ENCODE results near the gene PGGT1B.

Gene PGGT1B

GRCh38 chr5:115181757-115182156, 80.9 kb downstream of the PGGT1B start:
- no peak for DNase-seq (ENCODE audit: low read depth, low spot score)

GRCh38 chr5:115180165-115180709, 82.4 kb downstream of the PGGT1B start:
- no peak for DNase-seq (ENCODE audit: low read depth, low spot score)

GRCh38 chr5:115179394-115180164, 83.1 kb downstream of the PGGT1B start:
- no peak for DNase-seq (ENCODE audit: low read depth, low spot score)

- DNase-seq (ENCODE audit: low read depth, low spot score): no peak
Measured at GRCh38 chr5:115179030-115179393, 83.7 kb downstream of the PGGT1B start.

- no peak for DNase-seq (ENCODE audit: low read depth, low spot score)
Measured at GRCh38 chr5:115170929-115171510, 91.7 kb downstream of the PGGT1B start.

GRCh38 chr5:115170134-115170928, 92.3 kb downstream of the PGGT1B start:
- DNase-seq (ENCODE audit: low read depth, low spot score): no peak

- DNase-seq (ENCODE audit: low read depth, low spot score): peak; percentile 69
Measured at GRCh38 chr5:115169487-115170133, 93.1 kb downstream of the PGGT1B start, which contains the start of gene TRIM36. TRIM36 (minus strand) TSS chr5:115169908; CDS start chr5:115169634, 274 bp downstream.

- DNase-seq (ENCODE audit: low read depth, low spot score): no peak
Measured at GRCh38 chr5:115168829-115169486, 93.7 kb downstream of the PGGT1B start.

GRCh38 chr5:115166744-115167393, 95.8 kb downstream of the PGGT1B start:
- DNase-seq (ENCODE audit: low read depth, low spot score): no peak

GRCh38 chr5:115165790-115166189, 96.9 kb downstream of the PGGT1B start:
- DNase-seq (ENCODE audit: low read depth, low spot score): no peak

- DNase-seq (ENCODE audit: low read depth, low spot score): no peak
Measured at GRCh38 chr5:115160975-115161475, 101.7 kb downstream of the PGGT1B start.

All from activated CD4-positive, CD25-positive, alpha-beta regulatory T cell treated with anti-CD3 and anti-CD28 coated beads, Interleukin-2, amount 50 U/mL, for 16 hours (primary cell).